Smooth muscle cell (in vitro differentiated cells): ENCODE results near the gene SUGP1. TPM values are rescaled to one million over a fixed set of nuclear protein-coding genes. Genes with fewer than 3 reads are reported as not detected.

ENCODE experiments used
- DNase-seq: peaks from one replicate; lab custom pipeline; 2025; ENCODE audit not compliant: unreplicated experiment; lab: John Stamatoyannopoulos, UW
- H2AFZ ChIP-seq: fragments of 200-600 bp; sonication (generic); 2 replicates; pipeline ENCODE4 v1.6.0; 2016; ENCODE audit warnings: antibody characterized with exemption, low read depth, mild to moderate bottlenecking
- H3F3A ChIP-seq: fragments of 200-600 bp; sonication (generic); 2 replicates; pipeline ENCODE4 v1.6.0; 2017; ENCODE audit warnings: antibody characterized with exemption, low read depth
- H3K27ac ChIP-seq: fragments of 200-600 bp; sonication (generic); 2 replicates; pipeline ENCODE4 v1.5.1; 2016; ENCODE audit warnings: low read depth, mild to moderate bottlenecking
- H3K27me3 ChIP-seq: fragments of 200-600 bp; sonication (generic); 2 replicates; pipeline ENCODE4 v1.6.1; 2016; ENCODE audit warnings: low read depth, mild to moderate bottlenecking
- H3K36me3 ChIP-seq: fragments of 200-600 bp; sonication (generic); 2 replicates; pipeline ENCODE4 v1.5.1; 2016; ENCODE audit warnings: low read depth
- H3K4me1 ChIP-seq: fragments of 200-600 bp; sonication (generic); 2 replicates; pipeline ENCODE4 v1.5.1; 2016; ENCODE audit warnings: low read depth
- H3K4me2 ChIP-seq: fragments of 200-600 bp; sonication (generic); 2 replicates; pipeline ENCODE4 v1.6.0; 2016; ENCODE audit warnings: mild to moderate bottlenecking
- H3K4me3 ChIP-seq: fragments of 200-600 bp; sonication (generic); 2 replicates; pipeline ENCODE4 v1.5.1; 2016; ENCODE audit warnings: mild to moderate bottlenecking
- H3K79me2 ChIP-seq: fragments of 200-600 bp; sonication (generic); 2 replicates; pipeline ENCODE4 v1.6.0; 2016; ENCODE audit warnings: low read depth, mild to moderate bottlenecking
- H3K9ac ChIP-seq: fragments of 200-600 bp; sonication (generic); 2 replicates; pipeline ENCODE4 v1.6.0; 2016; ENCODE audit warnings: low read depth
- H3K9me3 ChIP-seq: fragments of 200-600 bp; sonication (generic); replicated peaks from 2 replicates; pipeline ENCODE4 v1.5.1; 2016; ENCODE audit warnings: low read depth
- H4K20me1 ChIP-seq: fragments of 200-600 bp; sonication (generic); 2 replicates; pipeline ENCODE4 v1.6.0; 2016; ENCODE audit warnings: low read depth
- WGBS: methylation state at CpG from one replicate; pipeline ENCODE4 v1.1.7; 2016; ENCODE audit warnings: low lambda C conversion rate; 5-methylcytosine and 5-hydroxymethylcytosine counted together
- polyA plus RNA-seq: library from polyadenylated mRNA; unstranded; fragments of >200 nt; fragmentation: Nextera tagmentation; extraction: Ambion mirVana; gene quantifications from 2 replicates; pipeline ENCODE4 v1.2.1, GENCODE V29; 2016
- total RNA-seq: library from RNA; depleted of rRNA; stranded (reverse); fragments of >200 nt; gene quantifications from 2 replicates; pipeline ENCODE4 v1.2.3, GENCODE V29; 2014
- TF ChIP-seq, protein P1 (sequence below): fragments of 200-600 bp; sonication (generic); IDR thresholded peaks from 2 replicates; pipeline ENCODE4 v1.5.1; 2017; ENCODE audit warnings: borderline replicate concordance, mild to moderate bottlenecking, antibody characterized with exemption; ENCODE audit not compliant: insufficient read depth, poor library complexity, severe bottlenecking

The SUGP1 gene
- total and polyA plus RNA-seq, 2 experiments from 2014 or later, result 19.9 to 54.1 TPM

GRCh38 chr19:19349365-19349764, 29.1 kb upstream of the SUGP1 start:
- Histone ChIP-seq H4K20me1 (no peaks in the 10 kb centered on the region), H3K4me2 (no peak overlapping the region), H2AFZ (no peak overlapping the region), H3K9me3 (no peaks in the 10 kb centered on the region), H3K27ac (no peak overlapping the region), H3K4me1 (no peaks in the 10 kb centered on the region), H3K4me3 (no peak overlapping the region), H3K79me2 (no peaks in the 10 kb centered on the region), H3K27me3 (no peaks in the 10 kb centered on the region), H3F3A (no peaks in the 10 kb centered on the region), H3K9ac (no peak overlapping the region), H3K36me3 (no peaks in the 10 kb centered on the region)
- no peak for DNase-seq
- WGBS, result 98% methylated on average over 7 of the region's 7 CpGs
- TF ChIP-seq, protein P1, sequence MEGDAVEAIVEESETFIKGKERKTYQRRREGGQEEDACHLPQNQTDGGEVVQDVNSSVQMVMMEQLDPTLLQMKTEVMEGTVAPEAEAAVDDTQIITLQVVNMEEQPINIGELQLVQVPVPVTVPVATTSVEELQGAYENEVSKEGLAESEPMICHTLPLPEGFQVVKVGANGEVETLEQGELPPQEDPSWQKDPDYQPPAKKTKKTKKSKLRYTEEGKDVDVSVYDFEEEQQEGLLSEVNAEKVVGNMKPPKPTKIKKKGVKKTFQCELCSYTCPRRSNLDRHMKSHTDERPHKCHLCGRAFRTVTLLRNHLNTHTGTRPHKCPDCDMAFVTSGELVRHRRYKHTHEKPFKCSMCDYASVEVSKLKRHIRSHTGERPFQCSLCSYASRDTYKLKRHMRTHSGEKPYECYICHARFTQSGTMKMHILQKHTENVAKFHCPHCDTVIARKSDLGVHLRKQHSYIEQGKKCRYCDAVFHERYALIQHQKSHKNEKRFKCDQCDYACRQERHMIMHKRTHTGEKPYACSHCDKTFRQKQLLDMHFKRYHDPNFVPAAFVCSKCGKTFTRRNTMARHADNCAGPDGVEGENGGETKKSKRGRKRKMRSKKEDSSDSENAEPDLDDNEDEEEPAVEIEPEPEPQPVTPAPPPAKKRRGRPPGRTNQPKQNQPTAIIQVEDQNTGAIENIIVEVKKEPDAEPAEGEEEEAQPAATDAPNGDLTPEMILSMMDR, result no peak

DNA sequence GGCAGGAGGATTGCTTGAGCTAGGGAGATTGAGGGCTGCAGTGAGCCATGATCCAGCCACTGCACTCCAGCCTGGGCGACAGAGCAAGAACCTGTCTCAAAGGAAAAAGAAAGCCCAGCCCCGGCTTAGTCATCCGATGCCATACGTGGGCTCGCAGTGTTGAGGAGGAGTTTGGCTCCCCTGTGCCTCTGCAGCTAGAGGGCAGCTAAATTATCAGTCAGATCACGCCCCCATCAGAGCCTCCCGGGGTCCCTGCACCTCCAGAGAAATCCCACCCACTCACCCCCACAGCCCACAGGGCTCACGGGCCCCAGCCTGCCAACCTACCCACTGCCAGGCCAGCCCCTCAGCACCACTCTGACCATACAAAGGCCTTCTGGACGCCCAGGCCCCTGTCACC, 28.0 kb upstream of the SUGP1 start:
- Histone ChIP-seq H3K9me3 (no peaks in the 10 kb centered on the region), H2AFZ (no peak overlapping the region), H3K79me2 (no peaks in the 10 kb centered on the region), H3K4me3 (no peak overlapping the region), H3F3A (no peaks in the 10 kb centered on the region), H3K9ac (no peak overlapping the region), H3K36me3 (no peaks in the 10 kb centered on the region), H3K4me2 (no peak overlapping the region), H4K20me1 (no peaks in the 10 kb centered on the region), H3K27ac (no peak overlapping the region), H3K4me1 (no peaks in the 10 kb centered on the region), H3K27me3 (no peaks in the 10 kb centered on the region)
- TF ChIP-seq, protein P1, result no peak
- 86% methylated on average over 9 of the region's 9 CpGs for WGBS
- no peak for DNase-seq

- no peaks in the 10 kb centered on the region for H3F3A ChIP-seq
- no peaks in the 10 kb centered on the region for H3K27me3 ChIP-seq
- no peaks in the 10 kb centered on the region for H3K4me1 ChIP-seq
- H3K9ac ChIP-seq, result no peak overlapping the region
- WGBS, result 93% methylated on average over 8 of the region's 10 CpGs
- no peak overlapping the region for H3K4me3 ChIP-seq
- no peaks in the 10 kb centered on the region for H3K9me3 ChIP-seq
- no peak for DNase-seq
- H3K4me2 ChIP-seq, result no peak overlapping the region
- H4K20me1 ChIP-seq, result no peaks in the 10 kb centered on the region
- TF ChIP-seq, protein P1, result no peak
- H3K27ac ChIP-seq, result no peak overlapping the region
- no peak overlapping the region for H2AFZ ChIP-seq
- no peaks in the 10 kb centered on the region for H3K36me3 ChIP-seq
- no peaks in the 10 kb centered on the region for H3K79me2 ChIP-seq
These were observed 27.2 kb upstream of the SUGP1 start for GRCh38 chr19:19347401-19348110.

DNA sequence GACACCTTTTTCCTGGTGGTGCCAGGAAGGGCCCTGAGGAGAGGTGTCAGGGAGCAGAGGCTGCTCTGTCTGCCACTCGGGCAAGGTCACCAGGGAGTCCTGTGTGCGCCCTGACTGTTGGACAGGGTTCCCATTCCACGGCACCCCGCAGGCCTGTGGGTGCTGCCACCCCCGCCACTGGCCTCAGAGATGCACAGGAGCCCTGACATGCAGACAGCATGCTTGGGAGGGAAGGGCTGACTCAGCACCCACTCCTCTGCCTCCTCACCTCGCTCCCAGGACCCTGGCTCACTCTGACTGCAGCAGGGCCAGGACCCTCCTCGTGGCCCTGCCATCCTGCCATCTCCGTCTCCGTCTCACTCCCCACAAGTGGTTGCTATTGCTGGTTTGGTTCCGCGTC, 25.7 kb upstream of the SUGP1 start:
- WGBS, result 98% methylated on average over 11 of the region's 11 CpGs
- Histone ChIP-seq H4K20me1 (no peaks in the 10 kb centered on the region), H3F3A (no peaks in the 10 kb centered on the region), H3K4me1 (no peaks in the 10 kb centered on the region), H3K9ac (no peak overlapping the region), H3K27me3 (no peaks in the 10 kb centered on the region), H3K36me3 (no peaks in the 10 kb centered on the region), H3K4me3 (no peak overlapping the region), H3K27ac (no peak overlapping the region), H3K9me3 (no peaks in the 10 kb centered on the region), H3K4me2 (no peak overlapping the region), H3K79me2 (no peaks in the 10 kb centered on the region), H2AFZ (no peak overlapping the region)
- no peak for DNase-seq
- TF ChIP-seq, protein P1, result no peak
